HEK293 (cell line): ENCODE results near the gene CSNK1A1.

ENCODE experiments used
- CTCF ChIA-PET: fragments of 350-600 bp; formaldehyde crosslinking; extraction: SDS; loops from one replicate; lab custom pipeline; 2021; ENCODE audit warnings: antibody characterized with exemption; lab: Yijun Ruan, JAX
- POLR2A ChIA-PET: fragments of 300-600 bp; formaldehyde crosslinking; extraction: SDS; loops from one replicate; lab custom pipeline; 2020; ENCODE audit warnings: antibody characterized with exemption, inconsistent platforms; lab: Yijun Ruan, JAX
- H3K27ac ChIP-seq: fragments of 200-500 bp; sonication (Bioruptor generic); 2 replicates; pipeline ENCODE4 v1.5.1; 2014; ENCODE audit warnings: low read depth, low read length, control low read depth, inconsistent platforms; ENCODE audit errors: extremely low read depth
- H3K36me3 ChIP-seq, 2 experiments: fragments of 200-500 bp in 1 of 2; sonication (Bioruptor generic) in 1 of 2; 1 replicate in 1 of 2; 2 replicates in 1 of 2; pipeline ENCODE4 v1.5.1; 2014 to 2017; ENCODE audit warnings: inconsistent platforms in 2 of 2, low read length in 2 of 2; ENCODE audit not compliant: control insufficient read depth in 2 of 2, insufficient read depth in 1 of 2
- H3K4me1 ChIP-seq: fragments of 200-500 bp; sonication (Bioruptor generic); 2 replicates; pipeline ENCODE4 v1.5.1; 2014; ENCODE audit warnings: mild to moderate bottlenecking, low read length, inconsistent platforms; ENCODE audit not compliant: control insufficient read depth, insufficient read depth
- H3K4me3 ChIP-seq: 2 replicates; pipeline ENCODE4 v1.5.1; 2011; ENCODE audit warnings: low read depth, mild to moderate bottlenecking, control low read depth, low read length, moderate library complexity
- H3K9me3 ChIP-seq: fragments of 200-500 bp; sonication (Bioruptor generic); 2 replicates; pipeline ENCODE4 v1.5.1; 2014; ENCODE audit warnings: low read depth, low read length, inconsistent platforms; ENCODE audit not compliant: control insufficient read depth, insufficient read depth
- BCL11A ChIP-seq: fragments of 450-650 bp; formaldehyde crosslinking; IDR thresholded peaks from 2 replicates; pipeline ENCODE4 v1.5.1; 2016; ENCODE audit warnings: low read depth, missing biosample characterization, missing genetic modification characterization
- HOXA7 ChIP-seq: sonication (generic); formaldehyde crosslinking; IDR thresholded peaks from 2 replicates; pipeline ENCODE4 v1.8.1; 2022; ENCODE audit warnings: missing genetic modification reagents, borderline replicate concordance
- SP3 ChIP-seq: fragments of 450-650 bp; formaldehyde crosslinking; IDR thresholded peaks from 2 replicates; pipeline ENCODE4 v1.5.1; 2016; ENCODE audit warnings: missing biosample characterization, missing genetic modification characterization
- TRIM28 ChIP-seq: IDR thresholded peaks from 2 replicates; pipeline ENCODE4 v1.6.1; 2011; ENCODE audit warnings: low read length, control low read depth, borderline replicate concordance
- YY2 ChIP-seq: fragments of 450-650 bp; formaldehyde crosslinking; IDR thresholded peaks from 2 replicates; pipeline ENCODE4 v1.5.1; 2016; ENCODE audit warnings: missing biosample characterization, missing genetic modification characterization
- ZNF121 ChIP-seq: fragments of 450-650 bp; formaldehyde crosslinking; IDR thresholded peaks from 2 replicates; pipeline ENCODE4 v1.5.1; 2016; ENCODE audit warnings: missing biosample characterization, missing genetic modification characterization
- ZNF19 ChIP-seq: fragments of 450-650 bp; formaldehyde crosslinking; IDR thresholded peaks from 2 replicates; pipeline ENCODE4; 2016; ENCODE audit warnings: missing biosample characterization, missing genetic modification characterization, low read depth
- ZNF23 ChIP-seq: fragments of 450-650 bp; formaldehyde crosslinking; IDR thresholded peaks from 2 replicates; pipeline ENCODE4 v1.5.1; 2016; ENCODE audit warnings: missing biosample characterization, missing genetic modification characterization, borderline replicate concordance
- ZNF24 ChIP-seq: fragments of 450-650 bp; formaldehyde crosslinking; IDR thresholded peaks from 2 replicates; pipeline ENCODE4 v1.5.1; 2016; ENCODE audit warnings: missing biosample characterization, missing genetic modification characterization
- ZNF341 ChIP-seq: fragments of 450-650 bp; formaldehyde crosslinking; IDR thresholded peaks from 2 replicates; pipeline ENCODE4; 2016; ENCODE audit warnings: low read depth, missing biosample characterization, missing genetic modification characterization
- ZNF350 ChIP-seq: fragments of 450-650 bp; formaldehyde crosslinking; IDR thresholded peaks from 2 replicates; pipeline ENCODE4 v1.5.0; 2017; ENCODE audit warnings: missing biosample characterization, mild to moderate bottlenecking, missing genetic modification characterization
- ZNF366 ChIP-seq: fragments of 450-650 bp; formaldehyde crosslinking; conservative IDR thresholded peaks from 2 replicates; pipeline ENCODE4 v1.5.1; 2016; ENCODE audit warnings: missing biosample characterization, missing genetic modification characterization
- ZNF416 ChIP-seq: fragments of 450-650 bp; formaldehyde crosslinking; IDR thresholded peaks from 2 replicates; pipeline ENCODE4 v1.5.1; 2016; ENCODE audit warnings: missing biosample characterization, missing genetic modification characterization
- ZNF423 ChIP-seq: fragments of 450-650 bp; formaldehyde crosslinking; IDR thresholded peaks from 2 replicates; pipeline ENCODE4 v1.5.1; 2016; ENCODE audit warnings: missing biosample characterization, missing genetic modification characterization
- ZNF571 ChIP-seq: fragments of 450-650 bp; formaldehyde crosslinking; IDR thresholded peaks from 2 replicates; pipeline ENCODE4 v1.5.0; 2017; ENCODE audit warnings: missing biosample characterization, missing genetic modification characterization
- ZNF596 ChIP-seq: fragments of 450-650 bp; IDR thresholded peaks from 2 replicates; pipeline ENCODE4 v1.5.0; 2018; ENCODE audit warnings: missing biosample characterization, mild to moderate bottlenecking, missing genetic modification characterization, moderate library complexity
- ZNF664 ChIP-seq: fragments of 450-650 bp; formaldehyde crosslinking; IDR thresholded peaks from 2 replicates; pipeline ENCODE4 v1.5.1; 2016; ENCODE audit warnings: missing biosample characterization, missing genetic modification characterization
- ZNF707 ChIP-seq: fragments of 450-650 bp; formaldehyde crosslinking; IDR thresholded peaks from 2 replicates; pipeline ENCODE4 v1.5.1; 2016; ENCODE audit warnings: missing biosample characterization, missing genetic modification characterization
- ZNF791 ChIP-seq: fragments of 450-650 bp; formaldehyde crosslinking; IDR thresholded peaks from 2 replicates; pipeline ENCODE4 v1.5.1; 2016; ENCODE audit warnings: missing biosample characterization, missing genetic modification characterization
- ZNF837 ChIP-seq: fragments of 450-650 bp; formaldehyde crosslinking; IDR thresholded peaks from 2 replicates; pipeline ENCODE4 v1.5.1; 2016; ENCODE audit warnings: missing biosample characterization, missing genetic modification characterization
- ZSCAN16 ChIP-seq: fragments of 450-650 bp; formaldehyde crosslinking; IDR thresholded peaks from 2 replicates; pipeline ENCODE4 v1.5.1; 2016; ENCODE audit warnings: missing biosample characterization, missing genetic modification characterization
- TF ChIP-seq, protein P1 (sequence below): fragments of 450-650 bp; formaldehyde crosslinking; IDR thresholded peaks from 2 replicates; pipeline ENCODE4 v1.5.1; 2016; ENCODE audit warnings: missing biosample characterization, missing genetic modification characterization
- TF ChIP-seq, protein P2 (sequence below): fragments of 450-650 bp; formaldehyde crosslinking; IDR thresholded peaks from 2 replicates; pipeline ENCODE4 v1.5.1; 2017; ENCODE audit warnings: missing biosample characterization, missing genetic modification characterization
- TF ChIP-seq, protein P3 (sequence below): IDR thresholded peaks from 2 replicates; pipeline ENCODE4 v1.6.1; 2011; ENCODE audit warnings: mild to moderate bottlenecking, low read depth, low read length, borderline replicate concordance
- TF ChIP-seq, protein P4 (sequence below): fragments of 450-650 bp; formaldehyde crosslinking; IDR thresholded peaks from 2 replicates; pipeline ENCODE4; 2016; ENCODE audit warnings: missing biosample characterization, missing genetic modification characterization
- TF ChIP-seq, protein P5 (sequence below): fragments of 450-650 bp; formaldehyde crosslinking; optimal IDR thresholded peaks from 2 replicates; pipeline ENCODE3; 2016; ENCODE audit warnings: missing biosample characterization, mild to moderate bottlenecking, missing genetic modification characterization
- TF ChIP-seq, protein P6 (sequence below): fragments of 450-650 bp; formaldehyde crosslinking; IDR thresholded peaks from 2 replicates; pipeline ENCODE4 v1.5.1; 2017; ENCODE audit warnings: missing biosample characterization, missing genetic modification characterization

CSNK1A1 gene

DNA sequence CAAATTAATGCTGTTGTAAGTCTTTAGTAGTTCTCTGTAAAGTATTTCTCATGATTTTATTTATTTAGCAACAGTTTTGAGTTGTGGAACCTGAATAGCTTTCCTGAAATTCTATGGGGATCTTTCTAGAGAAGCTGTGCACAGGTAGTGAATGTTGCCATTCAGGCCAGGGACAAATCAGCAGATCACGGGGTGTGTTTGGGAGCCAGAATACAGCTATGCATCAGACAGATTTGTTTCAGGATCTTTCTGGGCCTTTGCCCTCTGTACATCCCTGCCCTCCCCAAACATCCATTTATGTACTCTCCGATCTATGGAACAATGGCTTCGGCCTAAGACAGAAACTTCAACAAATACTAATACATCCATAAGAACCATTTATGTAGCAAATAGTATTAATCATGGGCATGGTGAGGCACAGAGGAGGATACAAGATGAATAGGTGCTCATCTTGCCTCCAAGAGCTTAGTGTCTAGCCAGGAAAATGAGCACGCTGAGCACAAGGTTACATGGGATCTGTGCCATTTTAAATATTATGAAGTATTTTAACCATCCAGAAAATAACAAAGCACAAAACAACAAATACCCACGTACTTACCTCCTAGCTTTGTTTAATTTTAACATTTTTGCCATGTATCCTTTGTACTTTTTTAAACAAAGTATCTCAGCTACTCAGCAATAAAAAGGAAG is 43.1 kb upstream of the CSNK1A1 start:
- Histone ChIP-seq H3K4me3 (no peak overlapping the region), H3K4me1 (no peaks in the 10 kb centered on the region), H3K27ac (no peak overlapping the region), H3K9me3 (no peaks in the 10 kb centered on the region), H3K36me3 (no peaks in the 10 kb centered on the region)
- POLR2A ChIA-PET: no interaction called here
- TF ChIP-seq, protein P1, sequence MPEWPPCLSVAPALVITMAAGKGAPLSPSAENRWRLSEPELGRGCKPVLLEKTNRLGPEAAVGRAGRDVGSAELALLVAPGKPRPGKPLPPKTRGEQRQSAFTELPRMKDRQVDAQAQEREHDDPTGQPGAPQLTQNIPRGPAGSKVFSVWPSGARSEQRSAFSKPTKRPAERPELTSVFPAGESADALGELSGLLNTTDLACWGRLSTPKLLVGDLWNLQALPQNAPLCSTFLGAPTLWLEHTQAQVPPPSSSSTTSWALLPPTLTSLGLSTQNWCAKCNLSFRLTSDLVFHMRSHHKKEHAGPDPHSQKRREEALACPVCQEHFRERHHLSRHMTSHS (tag by site-specific recombination): no peak
- no peak for TF ChIP-seq ZNF19 (tag by site-specific recombination)
- TF ChIP-seq ZNF366 (tag by site-specific recombination): no peak
- no peak for TF ChIP-seq ZNF423 (tag by site-specific recombination)
- TF ChIP-seq ZNF707 (tag by site-specific recombination): no peak
- no peak for TF ChIP-seq ZNF837 (tag by site-specific recombination)
- TF ChIP-seq, protein P2, sequence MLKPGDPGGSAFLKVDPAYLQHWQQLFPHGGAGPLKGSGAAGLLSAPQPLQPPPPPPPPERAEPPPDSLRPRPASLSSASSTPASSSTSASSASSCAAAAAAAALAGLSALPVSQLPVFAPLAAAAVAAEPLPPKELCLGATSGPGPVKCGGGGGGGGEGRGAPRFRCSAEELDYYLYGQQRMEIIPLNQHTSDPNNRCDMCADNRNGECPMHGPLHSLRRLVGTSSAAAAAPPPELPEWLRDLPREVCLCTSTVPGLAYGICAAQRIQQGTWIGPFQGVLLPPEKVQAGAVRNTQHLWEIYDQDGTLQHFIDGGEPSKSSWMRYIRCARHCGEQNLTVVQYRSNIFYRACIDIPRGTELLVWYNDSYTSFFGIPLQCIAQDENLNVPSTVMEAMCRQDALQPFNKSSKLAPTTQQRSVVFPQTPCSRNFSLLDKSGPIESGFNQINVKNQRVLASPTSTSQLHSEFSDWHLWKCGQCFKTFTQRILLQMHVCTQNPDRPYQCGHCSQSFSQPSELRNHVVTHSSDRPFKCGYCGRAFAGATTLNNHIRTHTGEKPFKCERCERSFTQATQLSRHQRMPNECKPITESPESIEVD (tag by site-specific recombination): no peak
- no peak for TF ChIP-seq ZNF23 (tag by site-specific recombination)
- TF ChIP-seq, protein P3, sequence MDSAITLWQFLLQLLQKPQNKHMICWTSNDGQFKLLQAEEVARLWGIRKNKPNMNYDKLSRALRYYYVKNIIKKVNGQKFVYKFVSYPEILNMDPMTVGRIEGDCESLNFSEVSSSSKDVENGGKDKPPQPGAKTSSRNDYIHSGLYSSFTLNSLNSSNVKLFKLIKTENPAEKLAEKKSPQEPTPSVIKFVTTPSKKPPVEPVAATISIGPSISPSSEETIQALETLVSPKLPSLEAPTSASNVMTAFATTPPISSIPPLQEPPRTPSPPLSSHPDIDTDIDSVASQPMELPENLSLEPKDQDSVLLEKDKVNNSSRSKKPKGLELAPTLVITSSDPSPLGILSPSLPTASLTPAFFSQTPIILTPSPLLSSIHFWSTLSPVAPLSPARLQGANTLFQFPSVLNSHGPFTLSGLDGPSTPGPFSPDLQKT: no peak
- TF ChIP-seq, protein P4, sequence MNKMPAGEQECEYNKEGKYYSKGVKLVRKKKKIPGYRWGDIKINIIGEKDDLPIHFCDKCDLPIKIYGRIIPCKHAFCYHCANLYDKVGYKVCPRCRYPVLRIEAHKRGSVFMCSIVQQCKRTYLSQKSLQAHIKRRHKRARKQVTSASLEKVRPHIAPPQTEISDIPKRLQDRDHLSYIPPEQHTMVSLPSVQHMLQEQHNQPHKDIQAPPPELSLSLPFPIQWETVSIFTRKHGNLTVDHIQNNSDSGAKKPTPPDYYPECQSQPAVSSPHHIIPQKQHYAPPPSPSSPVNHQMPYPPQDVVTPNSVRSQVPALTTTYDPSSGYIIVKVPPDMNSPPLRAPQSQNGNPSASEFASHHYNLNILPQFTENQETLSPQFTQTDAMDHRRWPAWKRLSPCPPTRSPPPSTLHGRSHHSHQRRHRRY (tag by site-specific recombination): no peak
- no peak for TF ChIP-seq ZNF416 (tag by site-specific recombination)
- CTCF ChIA-PET: interaction anchor here (0.5 to 2.0 kb wide), 4 partner anchors 24 to 149 kb away, joined by 3 to 7 read pairs (median 4); no protein-coding TSS in a partner anchor

DNA sequence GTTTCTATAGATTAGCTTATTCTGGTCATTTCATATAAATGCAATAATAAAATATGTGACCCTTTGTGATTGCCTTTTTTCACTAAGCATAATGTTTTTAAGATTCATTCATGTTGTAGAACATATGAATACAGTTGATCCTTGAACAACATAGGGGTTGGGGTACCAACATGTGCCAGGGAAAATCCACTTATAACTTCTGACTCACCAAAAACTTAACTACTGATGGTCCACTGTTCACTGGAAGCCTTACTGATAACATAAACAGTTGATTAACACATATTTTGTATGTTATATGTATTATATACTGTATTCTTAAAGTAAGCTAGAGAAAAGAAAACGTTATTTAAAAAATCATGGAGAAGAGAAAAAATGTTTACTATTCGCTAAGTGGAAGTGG is 42.1 kb upstream of the CSNK1A1 start:
- H3K4me1 ChIP-seq: no peaks in the 10 kb centered on the region
- no peak overlapping the region for H3K4me3 ChIP-seq
- H3K36me3 ChIP-seq: no peaks in the 10 kb centered on the region
- no peaks in the 10 kb centered on the region for H3K9me3 ChIP-seq
- POLR2A ChIA-PET: no interaction called here
- H3K27ac ChIP-seq: no peak overlapping the region
- CTCF ChIA-PET: no interaction called here
- TF ChIP-seq, protein P5, sequence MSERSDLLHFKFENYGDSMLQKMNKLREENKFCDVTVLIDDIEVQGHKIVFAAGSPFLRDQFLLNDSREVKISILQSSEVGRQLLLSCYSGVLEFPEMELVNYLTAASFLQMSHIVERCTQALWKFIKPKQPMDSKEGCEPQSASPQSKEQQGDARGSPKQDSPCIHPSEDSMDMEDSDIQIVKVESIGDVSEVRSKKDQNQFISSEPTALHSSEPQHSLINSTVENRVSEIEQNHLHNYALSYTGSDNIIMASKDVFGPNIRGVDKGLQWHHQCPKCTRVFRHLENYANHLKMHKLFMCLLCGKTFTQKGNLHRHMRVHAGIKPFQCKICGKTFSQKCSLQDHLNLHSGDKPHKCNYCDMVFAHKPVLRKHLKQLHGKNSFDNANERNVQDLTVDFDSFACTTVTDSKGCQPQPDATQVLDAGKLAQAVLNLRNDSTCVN (tag by site-specific recombination): no peak
- TF ChIP-seq YY2 (tag by site-specific recombination): no peak
- no peak for TF ChIP-seq ZNF791 (tag by site-specific recombination)
- no peak for TF ChIP-seq ZNF571
- no peak for TF ChIP-seq ZNF121
- TF ChIP-seq ZNF341 (tag by site-specific recombination): no peak
- no peak for TF ChIP-seq HOXA7 (CRISPR knock-in tag)
- no peak for TF ChIP-seq ZNF596 (tag by site-specific recombination)
- no peak for TF ChIP-seq ZSCAN16
- TF ChIP-seq ZNF664: no peak
- no peak for TF ChIP-seq BCL11A
- no peak for TF ChIP-seq SP3 (tag by site-specific recombination)
- no peak for TF ChIP-seq ZNF350
- TF ChIP-seq ZNF24: no peak
- no peak for TF ChIP-seq TRIM28
- TF ChIP-seq, protein P6, sequence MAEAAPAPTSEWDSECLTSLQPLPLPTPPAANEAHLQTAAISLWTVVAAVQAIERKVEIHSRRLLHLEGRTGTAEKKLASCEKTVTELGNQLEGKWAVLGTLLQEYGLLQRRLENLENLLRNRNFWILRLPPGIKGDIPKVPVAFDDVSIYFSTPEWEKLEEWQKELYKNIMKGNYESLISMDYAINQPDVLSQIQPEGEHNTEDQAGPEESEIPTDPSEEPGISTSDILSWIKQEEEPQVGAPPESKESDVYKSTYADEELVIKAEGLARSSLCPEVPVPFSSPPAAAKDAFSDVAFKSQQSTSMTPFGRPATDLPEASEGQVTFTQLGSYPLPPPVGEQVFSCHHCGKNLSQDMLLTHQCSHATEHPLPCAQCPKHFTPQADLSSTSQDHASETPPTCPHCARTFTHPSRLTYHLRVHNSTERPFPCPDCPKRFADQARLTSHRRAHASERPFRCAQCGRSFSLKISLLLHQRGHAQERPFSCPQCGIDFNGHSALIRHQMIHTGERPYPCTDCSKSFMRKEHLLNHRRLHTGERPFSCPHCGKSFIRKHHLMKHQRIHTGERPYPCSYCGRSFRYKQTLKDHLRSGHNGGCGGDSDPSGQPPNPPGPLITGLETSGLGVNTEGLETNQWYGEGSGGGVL (tag by site-specific recombination): no peak
